ENCODE measurements around the gene TRHDE.

TRHDE gene

DNA sequence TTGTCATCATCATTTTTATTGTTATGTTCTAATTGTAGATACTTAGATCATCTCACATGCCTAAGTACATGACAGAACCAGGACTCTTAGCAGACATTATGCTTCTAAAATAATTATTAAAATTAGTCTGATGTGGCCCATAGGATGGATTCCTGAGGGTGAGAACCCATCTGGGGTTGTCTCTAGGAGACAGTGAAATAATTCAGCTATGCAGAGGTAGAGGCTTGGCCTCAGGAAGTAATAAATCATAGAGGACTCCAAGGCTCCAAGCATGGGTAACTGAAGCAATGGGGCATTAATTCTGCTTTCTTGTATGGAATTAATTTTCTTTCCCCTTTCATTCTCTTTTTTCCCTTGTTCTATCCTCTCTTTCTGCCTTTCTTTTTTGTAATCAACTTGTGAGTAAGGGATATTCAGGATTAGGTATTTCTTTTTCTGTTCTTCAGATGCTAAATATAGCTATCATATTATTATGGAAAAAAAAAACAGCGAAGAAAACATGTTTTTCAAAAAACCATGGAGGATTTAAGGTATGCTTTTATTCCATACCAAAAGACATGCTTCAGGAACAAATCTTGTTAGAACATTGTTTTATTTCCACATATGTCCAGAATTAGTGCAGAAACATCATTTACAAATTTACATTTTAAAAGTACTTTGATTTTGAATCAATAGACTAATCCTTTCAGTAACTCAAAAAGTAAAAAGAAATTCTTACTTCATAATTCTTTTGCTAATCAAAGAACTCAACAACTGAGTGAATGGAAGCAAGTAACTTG is 263.2 kb downstream of the TRHDE start:
- no peak overlapping the region for H3K4me3 ChIP-seq (ENCODE audit: low read depth, low read length)
- TF ChIP-seq, protein P1, sequence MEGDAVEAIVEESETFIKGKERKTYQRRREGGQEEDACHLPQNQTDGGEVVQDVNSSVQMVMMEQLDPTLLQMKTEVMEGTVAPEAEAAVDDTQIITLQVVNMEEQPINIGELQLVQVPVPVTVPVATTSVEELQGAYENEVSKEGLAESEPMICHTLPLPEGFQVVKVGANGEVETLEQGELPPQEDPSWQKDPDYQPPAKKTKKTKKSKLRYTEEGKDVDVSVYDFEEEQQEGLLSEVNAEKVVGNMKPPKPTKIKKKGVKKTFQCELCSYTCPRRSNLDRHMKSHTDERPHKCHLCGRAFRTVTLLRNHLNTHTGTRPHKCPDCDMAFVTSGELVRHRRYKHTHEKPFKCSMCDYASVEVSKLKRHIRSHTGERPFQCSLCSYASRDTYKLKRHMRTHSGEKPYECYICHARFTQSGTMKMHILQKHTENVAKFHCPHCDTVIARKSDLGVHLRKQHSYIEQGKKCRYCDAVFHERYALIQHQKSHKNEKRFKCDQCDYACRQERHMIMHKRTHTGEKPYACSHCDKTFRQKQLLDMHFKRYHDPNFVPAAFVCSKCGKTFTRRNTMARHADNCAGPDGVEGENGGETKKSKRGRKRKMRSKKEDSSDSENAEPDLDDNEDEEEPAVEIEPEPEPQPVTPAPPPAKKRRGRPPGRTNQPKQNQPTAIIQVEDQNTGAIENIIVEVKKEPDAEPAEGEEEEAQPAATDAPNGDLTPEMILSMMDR (IDR thresholded peaks at IDR 0.05; ENCODE audit: low read depth, low read length), result no peak

GRCh38 chr12:72540811-72541210 is 268.6 kb downstream of the TRHDE start:
- no peak overlapping the region for H3K4me3 ChIP-seq (ENCODE audit: low read depth, low read length)
- TF ChIP-seq, protein P1 (IDR thresholded peaks at IDR 0.05; ENCODE audit: low read depth, low read length), result no peak

DNA sequence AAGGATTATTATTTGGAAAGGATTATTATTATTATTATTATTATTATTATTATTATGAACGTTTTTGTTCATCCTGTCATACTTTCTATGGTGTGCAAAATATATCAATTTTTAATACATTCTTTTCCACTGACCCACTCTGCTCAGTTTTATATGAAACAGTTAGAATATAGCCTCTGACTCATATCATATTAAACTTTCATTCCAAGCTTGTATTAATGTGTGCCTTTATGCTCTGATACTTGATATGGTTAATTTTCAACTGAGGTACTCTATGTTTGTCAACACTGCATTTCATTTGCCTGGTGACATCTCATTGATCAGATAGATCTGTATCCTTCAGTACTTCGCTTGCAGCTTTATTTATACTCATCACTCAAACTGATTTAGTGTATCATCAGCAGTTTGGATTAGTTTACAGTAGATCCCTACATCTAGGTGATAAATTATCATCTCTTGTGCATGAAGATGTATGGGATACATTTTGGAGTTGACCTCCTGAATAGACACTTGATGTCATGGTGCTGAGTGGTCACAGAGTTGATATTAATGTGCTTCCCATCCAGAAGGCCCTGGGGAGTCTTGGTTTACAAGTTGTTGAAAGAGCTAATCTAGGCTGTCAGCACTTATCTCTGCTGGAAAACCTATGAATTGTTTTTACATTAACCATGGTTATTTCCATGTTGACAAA is 271.8 kb downstream of the TRHDE start:
- TF ChIP-seq, protein P1 (IDR thresholded peaks at IDR 0.05; ENCODE audit: low read depth, low read length), result no peak
- H3K4me3 ChIP-seq (ENCODE audit: low read depth, low read length), result no peak overlapping the region

DNA sequence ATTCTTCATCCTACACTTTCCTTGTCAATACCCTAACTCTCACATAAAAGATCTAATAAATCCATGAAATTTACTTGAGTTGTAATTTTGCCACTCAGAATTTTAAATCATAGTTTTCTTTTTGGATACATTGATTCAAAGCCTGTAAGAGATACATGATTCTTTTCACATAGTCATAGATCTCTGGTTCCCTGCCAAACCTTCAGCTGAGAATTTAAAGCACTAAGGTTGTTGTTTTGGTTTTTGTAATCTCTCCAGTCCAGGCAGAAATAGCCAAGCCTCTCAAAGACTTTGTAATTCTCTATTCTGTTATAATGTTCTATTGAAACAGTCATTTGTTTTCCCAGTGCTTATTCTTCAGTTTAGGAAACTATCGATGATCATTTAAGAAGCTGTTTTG is 273.9 kb downstream of the TRHDE start:
- no peak overlapping the region for H3K4me3 ChIP-seq (ENCODE audit: low read depth, low read length)
- TF ChIP-seq, protein P1 (IDR thresholded peaks at IDR 0.05; ENCODE audit: low read depth, low read length), result no peak

- TF ChIP-seq, protein P1 (IDR thresholded peaks at IDR 0.05; ENCODE audit: low read depth, low read length), result no peak
- no peak overlapping the region for H3K4me3 ChIP-seq (ENCODE audit: low read depth, low read length)
These were observed 275.4 kb downstream of the TRHDE start for GRCh38 chr12:72547573-72547972.

DNA sequence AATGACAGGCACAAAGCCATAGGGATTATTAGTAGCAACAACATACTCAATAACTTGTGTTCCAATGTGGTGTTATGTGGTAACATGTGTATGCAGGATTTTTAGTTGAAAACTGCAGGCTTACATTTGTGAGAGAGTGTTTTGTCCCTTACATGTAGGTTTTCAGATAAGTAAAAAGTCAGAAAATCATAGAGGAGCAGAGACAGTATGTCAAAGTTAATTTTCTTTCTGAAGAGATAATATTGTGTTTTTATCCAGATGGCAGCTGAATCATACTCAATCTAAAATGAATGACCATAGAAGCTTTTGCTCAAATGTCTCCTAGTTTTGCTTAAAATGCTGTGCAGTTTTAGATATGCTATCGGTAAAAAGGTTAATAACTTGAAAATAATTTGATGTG is 277.0 kb downstream of the TRHDE start:
- H3K4me3 ChIP-seq (ENCODE audit: low read depth, low read length), result no peak overlapping the region
- TF ChIP-seq, protein P1 (IDR thresholded peaks at IDR 0.05; ENCODE audit: low read depth, low read length), result no peak
